Duodenal mucosa (tissue), 2 donors: ENCODE data around the gene APPL2.

ENCODE experiments used
- H3K27ac ChIP-seq: one replicate; pipeline ENCODE4 v1.7.0; 2013; ENCODE audit warnings: low read depth, low read length
- H3K27me3 ChIP-seq, 2 donors: one replicate each; pipeline ENCODE4 v1.7.0; 2013; ENCODE audit warnings: low read length in 2 of 2, control low read depth in 1 of 2; ENCODE audit not compliant: insufficient read depth in 2 of 2, control insufficient read depth in 1 of 2
- H3K36me3 ChIP-seq, 2 donors: one replicate each; pipeline ENCODE4 v1.7.0; 2013; ENCODE audit warnings: low read length in 2 of 2, control low read depth in 1 of 2; ENCODE audit not compliant: insufficient read depth in 2 of 2, control insufficient read depth in 1 of 2
- H3K4me1 ChIP-seq, 2 donors: one replicate each; pipeline ENCODE4 v1.7.0; 2013; ENCODE audit warnings: low read length in 2 of 2, control low read depth in 1 of 2; ENCODE audit not compliant: insufficient read depth in 2 of 2, control insufficient read depth in 1 of 2
- H3K4me3 ChIP-seq, 2 donors: one replicate each; pipeline ENCODE4 v1.7.0; 2013; ENCODE audit warnings: low read length in 2 of 2, low read depth in 1 of 2
- H3K9ac ChIP-seq, 2 donors: one replicate each; pipeline ENCODE4 v1.7.0; 2013; ENCODE audit warnings: low read length in 2 of 2, low read depth in 1 of 2
- H3K9me3 ChIP-seq, 2 donors: one replicate each; pipeline ENCODE4 v1.7.0; 2013; ENCODE audit warnings: low read length in 2 of 2, control low read depth in 1 of 2; ENCODE audit not compliant: control insufficient read depth in 1 of 2

Gene APPL2, protein sequence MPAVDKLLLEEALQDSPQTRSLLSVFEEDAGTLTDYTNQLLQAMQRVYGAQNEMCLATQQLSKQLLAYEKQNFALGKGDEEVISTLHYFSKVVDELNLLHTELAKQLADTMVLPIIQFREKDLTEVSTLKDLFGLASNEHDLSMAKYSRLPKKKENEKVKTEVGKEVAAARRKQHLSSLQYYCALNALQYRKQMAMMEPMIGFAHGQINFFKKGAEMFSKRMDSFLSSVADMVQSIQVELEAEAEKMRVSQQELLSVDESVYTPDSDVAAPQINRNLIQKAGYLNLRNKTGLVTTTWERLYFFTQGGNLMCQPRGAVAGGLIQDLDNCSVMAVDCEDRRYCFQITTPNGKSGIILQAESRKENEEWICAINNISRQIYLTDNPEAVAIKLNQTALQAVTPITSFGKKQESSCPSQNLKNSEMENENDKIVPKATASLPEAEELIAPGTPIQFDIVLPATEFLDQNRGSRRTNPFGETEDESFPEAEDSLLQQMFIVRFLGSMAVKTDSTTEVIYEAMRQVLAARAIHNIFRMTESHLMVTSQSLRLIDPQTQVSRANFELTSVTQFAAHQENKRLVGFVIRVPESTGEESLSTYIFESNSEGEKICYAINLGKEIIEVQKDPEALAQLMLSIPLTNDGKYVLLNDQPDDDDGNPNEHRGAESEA

DNA sequence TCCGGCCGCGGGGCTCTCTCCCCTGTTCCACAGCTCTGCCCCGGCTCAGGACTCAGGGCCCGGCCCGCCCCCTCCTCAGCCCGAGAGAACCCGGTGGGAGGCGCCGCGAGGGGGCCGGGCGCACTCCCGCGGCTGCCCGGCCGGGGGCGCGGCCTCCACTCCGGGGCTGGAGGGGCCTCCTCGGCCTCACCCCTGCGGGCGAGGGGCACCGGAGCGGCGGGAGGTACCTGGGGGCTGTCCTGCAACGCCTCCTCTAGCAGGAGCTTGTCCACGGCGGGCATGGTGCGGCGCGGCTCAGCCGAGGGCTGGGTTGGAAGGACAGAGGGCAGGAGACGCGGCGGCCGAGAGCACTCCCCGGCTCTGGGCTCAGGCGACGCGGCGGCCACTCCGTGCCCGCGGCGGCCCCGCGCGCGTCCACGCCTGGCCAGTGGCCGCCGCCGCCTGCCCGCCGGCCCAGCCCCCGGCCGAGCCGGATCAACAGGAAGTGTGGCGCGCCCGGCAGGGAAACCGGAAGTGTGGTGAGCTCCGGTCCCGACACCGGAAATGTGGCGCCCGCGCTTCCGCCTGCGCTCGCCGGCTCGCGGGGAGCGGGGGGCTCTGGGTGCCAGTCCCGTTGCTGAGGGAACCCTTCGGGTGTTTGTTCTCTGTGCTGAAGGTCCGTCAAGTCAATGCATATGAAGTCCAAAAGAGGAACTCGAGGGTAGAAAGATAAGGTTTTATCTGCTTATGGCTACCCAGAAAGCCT, at the start of gene APPL2:
APPL2 (minus strand) TSS at position 443 of the 745 bp plus-strand sequence; CDS start at position 281, 162 bp downstream.
- Histone ChIP-seq H3K36me3 (peaks cover 0 to 6% of the 10 kb centered on the region in 2 donors), H3K9ac (peak within 1 kb of the TSS; percentile 75 to 85), H3K4me3 (peak within 1 kb of the TSS; percentile 74 to 93), H3K27ac (peak within 1 kb of the TSS; percentile 94), H3K9me3 (no peaks in the 10 kb centered on the region), H3K4me1 (peaks cover 38 to 39% of the 10 kb centered on the region in 2 donors), H3K27me3 (no peaks in the 10 kb centered on the region)

DNA sequence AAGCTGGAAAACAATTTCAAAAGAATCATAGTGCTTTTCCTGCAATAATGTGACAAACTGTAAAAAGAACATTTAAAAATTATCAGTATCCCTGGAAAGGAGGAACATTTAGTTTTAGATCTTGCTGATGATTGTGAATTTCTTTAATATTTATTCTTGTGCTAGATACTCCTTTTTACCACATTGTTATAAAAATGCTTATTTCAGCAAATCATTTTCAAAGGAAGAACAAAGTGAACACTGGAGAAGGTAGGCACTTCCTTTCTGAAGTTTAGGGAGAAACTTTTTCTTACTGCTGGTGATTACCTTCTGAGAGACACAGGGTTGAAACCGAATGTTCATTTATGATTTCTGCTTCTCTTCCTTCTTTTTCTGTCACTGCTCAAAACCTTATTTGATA, 49.4 kb upstream of the APPL2 start:
- Histone ChIP-seq H3K9ac (no peak overlapping the region), H3K36me3 (no peaks in the 10 kb centered on the region), H3K27me3 (no peaks in the 10 kb centered on the region), H3K27ac (no peak overlapping the region), H3K4me3 (no peak overlapping the region), H3K4me1 (peaks cover 7 to 10% of the 10 kb centered on the region in 2 donors), H3K9me3 (no peaks in the 10 kb centered on the region)

DNA sequence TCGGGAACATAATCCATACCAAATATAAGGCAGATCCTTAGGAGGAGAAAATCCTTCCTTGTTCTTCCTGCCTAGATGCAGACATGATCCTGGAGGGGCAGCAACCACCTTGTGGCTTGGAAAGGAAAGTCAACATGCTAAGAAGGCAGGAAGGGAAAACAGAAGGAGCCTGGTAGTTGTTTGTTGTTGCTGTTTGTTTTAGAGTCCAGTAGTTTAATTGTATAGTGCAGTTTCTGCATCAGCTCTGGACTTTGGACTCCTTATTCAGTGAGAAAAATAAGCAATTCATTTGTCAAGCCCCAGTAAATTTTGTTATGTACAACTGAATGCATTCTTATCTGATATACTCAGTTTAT, 45.7 kb upstream of the APPL2 start:
- Histone ChIP-seq H3K4me3 (no peak overlapping the region), H3K4me1 (peaks cover 7 to 10% of the 10 kb centered on the region in 2 donors)

DNA sequence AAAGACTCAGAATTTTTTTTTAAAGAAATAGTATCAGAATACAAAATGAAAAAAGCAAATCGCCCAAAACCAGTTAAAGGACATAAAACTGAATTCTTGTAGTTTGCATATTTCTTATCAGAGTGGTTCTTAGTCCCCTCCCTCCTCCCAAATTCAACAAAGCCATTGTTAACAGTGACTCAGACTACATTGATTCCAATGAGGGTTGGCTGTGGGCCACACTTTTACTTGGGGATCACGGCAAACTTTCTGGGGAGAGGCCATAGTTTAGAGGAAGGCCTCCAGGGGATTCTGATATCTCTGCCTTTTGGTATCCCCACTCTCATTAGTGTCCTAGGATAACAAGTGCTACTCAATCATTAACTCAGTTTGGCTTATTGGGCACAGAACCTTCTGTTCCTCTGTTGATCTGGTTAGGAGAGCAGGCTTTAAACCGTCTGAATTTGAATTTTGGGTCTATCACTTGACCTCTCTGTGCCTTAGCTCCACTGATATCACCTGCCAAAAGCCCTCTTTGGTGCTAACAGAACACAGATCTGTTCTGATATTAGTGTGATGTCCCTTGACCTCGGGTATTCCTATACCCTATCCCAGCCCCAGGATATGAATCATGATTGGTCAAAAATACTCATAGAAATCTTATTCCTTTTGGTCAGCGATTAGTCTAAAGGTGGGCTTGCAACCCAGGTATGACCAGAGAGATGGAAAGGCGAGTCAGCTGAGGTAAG, 45.2 kb upstream of the APPL2 start:
- Histone ChIP-seq H3K4me1 (peaks cover 7 to 10% of the 10 kb centered on the region in 2 donors), H3K4me3 (no peak overlapping the region), H3K27ac (no peak overlapping the region), H3K9ac (no peak overlapping the region), H3K9me3 (no peaks in the 10 kb centered on the region), H3K27me3 (no peaks in the 10 kb centered on the region), H3K36me3 (no peaks in the 10 kb centered on the region)

More for the DNA sequence above, 45.7 kb upstream of the APPL2 start:
- no peak overlapping the region for H3K9ac ChIP-seq
- no peaks in the 10 kb centered on the region for H3K27me3 ChIP-seq
- no peaks in the 10 kb centered on the region for H3K9me3 ChIP-seq
- no peaks in the 10 kb centered on the region for H3K36me3 ChIP-seq
- H3K27ac ChIP-seq, result no peak overlapping the region

DNA sequence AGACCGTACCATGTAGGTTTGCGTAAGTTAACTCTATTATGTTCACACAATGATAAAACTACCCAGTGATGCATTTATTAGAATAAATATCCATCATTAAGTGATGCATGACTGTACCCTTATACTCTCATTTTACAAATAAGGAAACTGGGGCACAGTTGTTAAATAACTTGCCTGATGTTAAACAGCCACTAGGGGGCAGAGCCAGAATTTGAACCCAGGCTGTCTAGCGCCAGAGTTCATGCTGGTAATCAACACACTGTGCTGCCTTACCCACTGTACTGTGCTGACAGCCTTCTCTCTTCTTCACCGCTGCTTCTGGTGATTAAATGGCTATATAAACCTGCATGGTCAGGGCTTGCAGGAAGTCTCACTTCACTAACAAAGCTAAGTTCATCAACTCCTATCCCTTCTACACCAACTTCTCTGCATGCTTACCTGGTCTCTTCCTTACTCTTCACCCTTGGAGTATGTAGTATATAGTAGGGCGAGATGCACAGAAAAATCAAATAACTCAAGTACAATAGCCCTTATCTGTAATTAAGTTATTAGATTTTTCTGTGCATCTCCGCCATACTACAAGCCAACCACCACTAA, 43.6 kb upstream of the APPL2 start:
- Histone ChIP-seq H3K27me3 (no peaks in the 10 kb centered on the region), H3K36me3 (no peaks in the 10 kb centered on the region), H3K4me1 (peaks cover 7 to 10% of the 10 kb centered on the region in 2 donors), H3K9ac (no peak overlapping the region), H3K4me3 (no peak overlapping the region), H3K27ac (no peak overlapping the region), H3K9me3 (no peaks in the 10 kb centered on the region)

DNA sequence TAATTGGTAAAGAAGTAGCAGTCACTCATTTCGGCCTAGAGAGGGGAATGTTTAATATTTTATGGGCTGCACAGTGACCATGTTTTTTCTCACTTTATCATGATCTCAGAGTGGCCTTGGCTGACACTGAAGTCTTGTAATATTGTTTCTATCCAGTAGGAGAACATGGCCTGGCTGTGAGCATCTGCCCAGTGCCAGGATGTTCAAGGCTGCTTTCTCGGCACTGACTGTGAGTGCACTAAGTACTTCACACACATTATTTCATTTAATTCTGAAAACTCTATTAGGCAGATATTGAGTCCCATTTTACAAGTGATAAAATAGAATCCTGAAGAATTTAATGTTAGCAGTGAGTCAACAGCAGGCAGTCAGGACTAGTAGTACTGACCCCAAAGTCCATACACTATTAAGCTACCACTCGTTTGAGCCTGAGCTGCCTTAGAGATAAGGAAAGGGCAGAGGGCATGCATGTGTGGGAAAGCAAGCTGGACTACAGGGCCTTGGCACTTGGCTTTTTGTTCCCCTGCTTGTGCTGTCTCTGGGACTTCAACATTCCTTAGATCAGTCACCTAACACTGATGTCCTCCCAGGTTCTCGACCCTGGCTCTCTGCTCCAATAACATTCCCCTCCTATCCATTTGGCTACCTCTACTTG, 42.2 kb upstream of the APPL2 start:
- no peak overlapping the region for H3K9ac ChIP-seq
- H3K36me3 ChIP-seq, result no peaks in the 10 kb centered on the region
- H3K27ac ChIP-seq, result no peak overlapping the region
- H3K9me3 ChIP-seq, result no peaks in the 10 kb centered on the region
- no peak overlapping the region for H3K4me3 ChIP-seq
- no peaks in the 10 kb centered on the region for H3K27me3 ChIP-seq
- peaks cover 7 to 10% of the 10 kb centered on the region in 2 donors for H3K4me1 ChIP-seq

DNA sequence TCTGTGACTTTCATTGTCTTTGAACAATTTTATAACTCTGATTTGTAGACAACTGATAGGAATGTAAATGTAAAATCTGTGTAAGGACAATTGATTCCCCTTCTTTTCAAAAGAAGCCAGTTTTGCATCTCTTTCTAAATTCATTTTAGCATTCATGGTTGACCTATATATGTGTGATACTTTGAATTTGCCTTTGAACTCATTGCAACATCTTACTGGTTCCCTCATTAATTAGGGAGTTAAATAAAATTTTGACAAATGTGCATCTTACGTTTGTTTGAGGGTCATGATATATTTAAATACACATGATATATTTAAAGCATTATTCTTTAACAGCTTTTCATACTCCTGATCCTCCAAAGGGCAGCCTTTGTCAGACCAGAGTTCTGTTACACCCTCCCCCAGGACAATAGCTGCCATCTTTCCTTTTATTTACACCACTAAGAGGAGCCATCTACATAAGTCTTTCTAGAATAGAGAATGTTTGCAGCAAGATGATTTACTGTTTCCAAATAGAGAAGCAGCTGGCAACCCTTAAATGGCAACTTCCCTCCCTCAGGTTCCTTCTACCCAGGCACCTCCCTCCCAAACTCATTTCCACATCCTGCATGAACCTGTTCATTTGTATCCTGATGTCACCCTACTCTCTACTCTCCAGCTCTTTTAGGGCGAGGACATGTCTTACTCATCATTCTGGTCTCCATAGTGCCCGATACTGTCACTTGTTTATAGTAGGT, 40.2 kb upstream of the APPL2 start:
- H3K4me1 ChIP-seq, result peaks cover 2 to 4% of the 10 kb centered on the region in 2 donors
- no peak overlapping the region for H3K9ac ChIP-seq
- H3K4me3 ChIP-seq, result no peak overlapping the region
- H3K9me3 ChIP-seq, result no peaks in the 10 kb centered on the region
- no peak overlapping the region for H3K27ac ChIP-seq
- no peaks in the 10 kb centered on the region for H3K27me3 ChIP-seq
- H3K36me3 ChIP-seq, result no peaks in the 10 kb centered on the region

DNA sequence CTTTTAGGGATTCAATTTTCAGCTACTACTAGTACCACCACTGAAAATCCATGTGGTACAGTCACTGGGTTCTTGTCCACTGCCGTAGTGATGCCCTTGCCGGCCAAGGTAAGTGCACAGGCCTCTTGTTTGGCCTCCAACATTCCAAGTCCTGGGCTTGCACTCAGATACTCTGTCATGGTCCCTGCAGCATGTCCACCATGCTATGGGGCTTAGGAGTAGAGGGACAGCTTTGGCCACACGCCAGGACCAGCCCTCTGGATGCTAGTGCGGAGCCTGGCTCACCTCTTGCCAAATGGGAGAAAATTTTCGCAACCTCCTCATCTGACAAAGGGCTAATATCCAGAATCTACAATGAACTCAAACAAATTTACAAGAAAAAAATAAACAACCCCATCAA, 38.6 kb upstream of the APPL2 start:
- Histone ChIP-seq H3K9ac (no peak overlapping the region), H3K4me1 (no peaks in the 10 kb centered on the region), H3K27ac (no peak overlapping the region), H3K36me3 (no peaks in the 10 kb centered on the region), H3K9me3 (no peaks in the 10 kb centered on the region), H3K4me3 (no peak overlapping the region), H3K27me3 (no peaks in the 10 kb centered on the region)

DNA sequence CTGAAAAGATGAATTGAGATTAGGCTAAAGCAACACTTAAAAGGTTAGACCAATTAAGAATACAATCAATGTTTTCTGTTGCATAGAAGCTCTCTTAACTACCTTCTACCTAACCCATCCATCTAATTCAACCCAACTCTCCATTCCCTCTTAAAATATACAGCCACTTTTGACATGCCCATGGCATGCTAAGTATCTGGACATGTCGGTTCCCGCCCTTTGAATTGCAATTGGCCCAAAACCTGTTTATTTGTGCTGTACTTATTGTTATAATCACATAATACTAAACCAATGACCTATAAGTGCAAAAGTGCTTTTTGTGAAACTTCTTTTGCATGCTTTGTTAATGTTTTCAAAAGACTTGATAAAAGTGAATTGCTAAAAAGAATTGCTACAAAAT, 37.6 kb upstream of the APPL2 start:
- H3K4me3 ChIP-seq, result no peak overlapping the region
- no peaks in the 10 kb centered on the region for H3K36me3 ChIP-seq
- no peak overlapping the region for H3K9ac ChIP-seq
- H3K9me3 ChIP-seq, result no peaks in the 10 kb centered on the region
- no peaks in the 10 kb centered on the region for H3K27me3 ChIP-seq
- H3K4me1 ChIP-seq, result no peaks in the 10 kb centered on the region
- H3K27ac ChIP-seq, result no peak overlapping the region
